ENCODE data around the gene XPO6. TPM values are rescaled to one million over a fixed set of nuclear protein-coding genes. Genes with fewer than 3 reads are reported as not detected.

The XPO6 gene
- total RNA-seq, 1 experiment from 2014 or later = 106 TPM

GRCh38 chr16:28100810-28101532, 110.8 kb downstream of the XPO6 start:
- no peak overlapping the region for H3K4me2 ChIP-seq (ENCODE audit: low read length)
- ATAC-seq (no peak), DNase-seq (no peak)
- H3K4me3 ChIP-seq (ENCODE audit: low read length) = no peak overlapping the region
- no peaks in the 10 kb centered on the region for H3F3A ChIP-seq (ENCODE audit: low read length, unreplicated experiment)
- no peaks in the 10 kb centered on the region for H3K79me2 ChIP-seq (ENCODE audit: low read length)
- no peak overlapping the region for H3K27ac ChIP-seq (ENCODE audit: low read length)
- no peak overlapping the region for H3K9ac ChIP-seq (ENCODE audit: low read length)
- H3K27me3 ChIP-seq (ENCODE audit: low read length) = no peaks in the 10 kb centered on the region
- H3K9me3 ChIP-seq (ENCODE audit: low read length) = no peaks in the 10 kb centered on the region
- no peaks in the 10 kb centered on the region for H3K4me1 ChIP-seq (ENCODE audit: insufficient read depth, low read length)
- no peak overlapping the region for H2AFZ ChIP-seq (ENCODE audit: low read length)
- intact Hi-C loops (cut with micrococcal nuclease) = no loop called here
- no peak for TF ChIP-seq EZH2 (IDR thresholded peaks at IDR 0.05; ENCODE audit: low read length, unreplicated experiment)
- TF ChIP-seq EZH2phosphoT487 (IDR thresholded peaks at IDR 0.05; ENCODE audit: borderline replicate concordance, low read length) = no peak
- TF ChIP-seq CTCF (conservative IDR thresholded peaks at IDR 0.05; ENCODE audit: low read depth, low read length) = no peak
- POLR2A ChIA-PET (ENCODE audit: unreplicated experiment) = no interaction called here
- no peaks in the 10 kb centered on the region for H4K20me1 ChIP-seq (ENCODE audit: low read length)
- no TSS peak for BruUV-seq (replicated peaks)
- no peaks in the 10 kb centered on the region for H3K9me2 ChIP-seq (replicated peaks; ENCODE audit: low read length)
- peaks cover 32% of the 10 kb centered on the region for H3K36me3 ChIP-seq (ENCODE audit: low read depth, low read length)
- CTCF ChIA-PET = no interaction called here

GRCh38 chr16:28098959-28099945, 112.5 kb downstream of the XPO6 start:
- Histone ChIP-seq H3K27ac (ENCODE audit: low read length) (no peak overlapping the region), H3K9ac (ENCODE audit: low read length) (no peak overlapping the region), H3K79me2 (ENCODE audit: low read length) (no peaks in the 10 kb centered on the region), H4K20me1 (ENCODE audit: low read length) (no peaks in the 10 kb centered on the region), H3K4me1 (ENCODE audit: insufficient read depth, low read length) (no peaks in the 10 kb centered on the region), H3F3A (ENCODE audit: low read length, unreplicated experiment) (no peaks in the 10 kb centered on the region), H3K4me3 (ENCODE audit: low read length) (no peak overlapping the region), H3K36me3 (ENCODE audit: low read depth, low read length) (peaks cover 19% of the 10 kb centered on the region; the same call in 1 of the 2 replicates), H3K9me3 (ENCODE audit: low read length) (no peaks in the 10 kb centered on the region), H3K27me3 (ENCODE audit: low read length) (no peaks in the 10 kb centered on the region), H3K9me2 (replicated peaks; ENCODE audit: low read length) (no peaks in the 10 kb centered on the region), H3K4me2 (ENCODE audit: low read length) (no peak overlapping the region), H2AFZ (ENCODE audit: low read length) (no peak overlapping the region)
- intact Hi-C loops (cut with micrococcal nuclease) = no loop called here
- no peak for ATAC-seq
- CTCF ChIA-PET = no interaction called here
- no peak for DNase-seq
- TF ChIP-seq EZH2 (IDR thresholded peaks at IDR 0.05; ENCODE audit: low read length, unreplicated experiment) = no peak
- TF ChIP-seq CTCF (conservative IDR thresholded peaks at IDR 0.05; ENCODE audit: low read depth, low read length) = no peak
- no peak for TF ChIP-seq EZH2phosphoT487 (IDR thresholded peaks at IDR 0.05; ENCODE audit: borderline replicate concordance, low read length)
- POLR2A ChIA-PET (ENCODE audit: unreplicated experiment) = no interaction called here
- BruUV-seq (replicated peaks) = no TSS peak

All from PC-3 (cell line).